MM.1S (cell line): ENCODE results near the gene GALNT6.

ENCODE experiments used
- DNase-seq: peaks from one replicate; pipeline ENCODE4 v3.0.0-alpha.2; 2015
- H2AFZ ChIP-seq: fragments of 300-600 bp; sonication (generic); 2 replicates; pipeline ENCODE4 v1.6.0; 2016; ENCODE audit warnings: antibody characterized with exemption, low read length
- H3F3A ChIP-seq: fragments of 300-600 bp; sonication (generic); 2 replicates; pipeline ENCODE4 v1.6.1; 2016; ENCODE audit warnings: mild to moderate bottlenecking, antibody characterized with exemption, low read length, moderate library complexity, mixed read lengths; ENCODE audit not compliant: insufficient read depth
- H3K27ac ChIP-seq: fragments of 300-600 bp; sonication (generic); 2 replicates; pipeline ENCODE4 v1.5.1; 2016; ENCODE audit warnings: mild to moderate bottlenecking, low read length
- H3K27me3 ChIP-seq: fragments of 300-600 bp; sonication (generic); replicated peaks from 2 replicates; pipeline ENCODE4 v1.6.0; 2016; ENCODE audit warnings: low read length; ENCODE audit not compliant: insufficient read depth
- H3K36me3 ChIP-seq: fragments of 300-600 bp; sonication (generic); replicated peaks from 2 replicates; pipeline ENCODE4 v1.6.1; 2016; ENCODE audit warnings: mild to moderate bottlenecking, low read length, mixed read lengths; ENCODE audit not compliant: insufficient read depth
- H3K4me1 ChIP-seq: fragments of 300-600 bp; sonication (generic); 2 replicates; pipeline ENCODE4 v1.6.1; 2016; ENCODE audit warnings: low read length, mixed read lengths
- H3K4me2 ChIP-seq: fragments of 300-600 bp; sonication (generic); 2 replicates; pipeline ENCODE4 v1.6.0; 2016; ENCODE audit warnings: low read depth, low read length
- H3K4me3 ChIP-seq: fragments of 300-600 bp; sonication (generic); 2 replicates; pipeline ENCODE4 v1.5.1; 2016; ENCODE audit warnings: low read length, mixed read lengths
- H3K79me2 ChIP-seq: fragments of 300-600 bp; sonication (generic); 2 replicates; pipeline ENCODE4 v1.6.1; 2016; ENCODE audit warnings: mixed run types, low read length, mixed read lengths
- H3K9ac ChIP-seq: fragments of 300-600 bp; sonication (generic); 2 replicates; pipeline ENCODE4 v1.6.1; 2016; ENCODE audit warnings: low read length, mixed read lengths
- H3K9me2 ChIP-seq: fragments of 300-600 bp; sonication (generic); replicated peaks from 2 replicates; pipeline ENCODE4 v1.6.1; 2016; ENCODE audit warnings: mild to moderate bottlenecking, low read length, mixed read lengths; ENCODE audit not compliant: insufficient read depth
- H3K9me3 ChIP-seq: fragments of 300-600 bp; sonication (generic); replicated peaks from 2 replicates; pipeline ENCODE4 v1.6.1; 2016; ENCODE audit warnings: mild to moderate bottlenecking, low read length, mixed read lengths; ENCODE audit not compliant: insufficient read depth
- H4K20me1 ChIP-seq: fragments of 300-600 bp; sonication (generic); 2 replicates; pipeline ENCODE4 v1.6.1; 2016; ENCODE audit warnings: mild to moderate bottlenecking, low read length, moderate library complexity, mixed read lengths; ENCODE audit not compliant: insufficient read depth
- CTCF ChIP-seq: fragments of 300-600 bp; sonication (generic); IDR thresholded peaks from 2 replicates; pipeline ENCODE4 v1.5.1; 2016; ENCODE audit warnings: antibody characterized with exemption, low read length, mixed read lengths
- EZH2 ChIP-seq: fragments of 300-600 bp; sonication (generic); optimal IDR thresholded peaks from 2 replicates; pipeline ENCODE3; 2017; ENCODE audit warnings: low read depth, mild to moderate bottlenecking, antibody characterized with exemption, low read length, mixed read lengths
- EZH2phosphoT487 ChIP-seq: fragments of 300-600 bp; sonication (generic); IDR thresholded peaks from 2 replicates; pipeline ENCODE4 v1.6.1; 2018; ENCODE audit warnings: antibody characterized with exemption, low read length

GALNT6 gene

GRCh38 chr12:51311389-51311788 lies 79.8 kb downstream of the GALNT6 start:
- no peak overlapping the region for H3K27ac ChIP-seq
- no peaks in the 10 kb centered on the region for H3K9me2 ChIP-seq
- peaks cover 4% of the 10 kb centered on the region; the same call in 1 of the 2 replicates for H3K36me3 ChIP-seq
- no peaks in the 10 kb centered on the region for H3K27me3 ChIP-seq
- no peak overlapping the region for H3K9ac ChIP-seq
- H3K9me3 ChIP-seq, result no peaks in the 10 kb centered on the region
- H3F3A ChIP-seq, result no peaks in the 10 kb centered on the region
- TF ChIP-seq EZH2phosphoT487 (no peak), CTCF (no peak)
- peaks cover 8% of the 10 kb centered on the region; the same call in 1 of the 2 replicates for H3K4me1 ChIP-seq
- no peak overlapping the region for H3K4me2 ChIP-seq
- H3K4me3 ChIP-seq, result no peak overlapping the region
- peaks cover 71% of the 10 kb centered on the region for H3K79me2 ChIP-seq
- H2AFZ ChIP-seq, result no peak overlapping the region
- H4K20me1 ChIP-seq, result no peaks in the 10 kb centered on the region
- DNase-seq, result no peak

GRCh38 chr12:51307655-51308593 lies 83.3 kb downstream of the GALNT6 start:
- no peak overlapping the region for H3K4me2 ChIP-seq
- H3K4me1 ChIP-seq, result peaks cover 6% of the 10 kb centered on the region; the same call in 1 of the 2 replicates
- no peak for DNase-seq
- no peaks in the 10 kb centered on the region for H3F3A ChIP-seq
- H4K20me1 ChIP-seq, result no peaks in the 10 kb centered on the region
- no peaks in the 10 kb centered on the region for H3K9me2 ChIP-seq
- H3K4me3 ChIP-seq, result no peak overlapping the region
- peaks cover 4% of the 10 kb centered on the region; the same call in 1 of the 2 replicates for H3K36me3 ChIP-seq
- no peaks in the 10 kb centered on the region for H3K9me3 ChIP-seq
- no peaks in the 10 kb centered on the region for H3K27me3 ChIP-seq
- H3K27ac ChIP-seq, result no peak overlapping the region
- no peak overlapping the region for H2AFZ ChIP-seq
- peaks cover 61% of the 10 kb centered on the region for H3K79me2 ChIP-seq
- no peak for TF ChIP-seq EZH2phosphoT487
- TF ChIP-seq CTCF, result no peak
- TF ChIP-seq EZH2, result no peak
- no peak overlapping the region for H3K9ac ChIP-seq

- H3K9me2 ChIP-seq, result no peaks in the 10 kb centered on the region
- H3K4me1 ChIP-seq, result peaks cover 6% of the 10 kb centered on the region; the same call in 1 of the 2 replicates
- no peaks in the 10 kb centered on the region for H3K9me3 ChIP-seq
- no peak overlapping the region for H3K27ac ChIP-seq
- no peak overlapping the region for H2AFZ ChIP-seq
- no peaks in the 10 kb centered on the region for H3F3A ChIP-seq
- TF ChIP-seq EZH2phosphoT487 (no peak), CTCF (no peak), EZH2 (no peak)
- H3K36me3 ChIP-seq, result peaks cover 7% of the 10 kb centered on the region
- no peak for DNase-seq
- H3K9ac ChIP-seq, result no peak overlapping the region
- H3K79me2 ChIP-seq, result peaks cover 61% of the 10 kb centered on the region
- H4K20me1 ChIP-seq, result no peaks in the 10 kb centered on the region
- H3K4me3 ChIP-seq, result no peak overlapping the region
- H3K4me2 ChIP-seq, result no peak overlapping the region
- H3K27me3 ChIP-seq, result no peaks in the 10 kb centered on the region
Measured at GRCh38 chr12:51306507-51306906, 84.7 kb downstream of the GALNT6 start.
